Activated CD8-positive, alpha-beta memory T cell treated with anti-CD3 and anti-CD28 coated beads, Interleukin-2, amount 50 U/mL, for 24 hours (primary cell): ENCODE data around the gene SKIDA1.
"Not testable (repeated sequence)": the region's sequence is repeated elsewhere in the genome, so short reads cannot be mapped to it uniquely, and the experiment has no call there.

Experiments
- DNase-seq: peaks from one replicate; pipeline ENCODE4 v3.0.0-alpha.2; 2020; ENCODE audit errors: extremely low read depth

The SKIDA1 gene

GRCh38 chr10:21525367-21526187 is at the start of gene SKIDA1:
Gene SKIDA1, minus strand, starts transcription at chr10:21525682. Its CDS starts 7,860 bp downstream, at chr10:21517822.
- DNase-seq, result no peak

GRCh38 chr10:21574514-21574913 is 49.0 kb upstream of the SKIDA1 start:
- DNase-seq, result not testable (repeated sequence)

GRCh38 chr10:21572578-21572977 is 47.1 kb upstream of the SKIDA1 start:
- DNase-seq, result no peak

- no peak for DNase-seq
Observed at GRCh38 chr10:21570761-21571521, 45.5 kb upstream of the SKIDA1 start.

- DNase-seq, result not testable (repeated sequence)
Observed at GRCh38 chr10:21558984-21559383, 33.5 kb upstream of the SKIDA1 start.

- DNase-seq, result no peak
Observed at GRCh38 chr10:21556527-21556926, 31.0 kb upstream of the SKIDA1 start.

- no peak for DNase-seq
Observed at GRCh38 chr10:21552638-21553037, 27.2 kb upstream of the SKIDA1 start.

GRCh38 chr10:21547246-21547645 is 21.8 kb upstream of the SKIDA1 start:
- no peak for DNase-seq

GRCh38 chr10:21540701-21541100 is 15.2 kb upstream of the SKIDA1 start:
- not testable (repeated sequence) for DNase-seq

GRCh38 chr10:21536874-21537273 is 11.4 kb upstream of the SKIDA1 start:
- DNase-seq, result no peak

- not testable (repeated sequence) for DNase-seq
Observed at GRCh38 chr10:21535976-21536375, 10.5 kb upstream of the SKIDA1 start.

GRCh38 chr10:21535494-21535965 is 10.0 kb upstream of the SKIDA1 start:
- DNase-seq, result no peak

GRCh38 chr10:21534604-21535493 is 9.4 kb upstream of the SKIDA1 start:
- DNase-seq, result no peak

- DNase-seq, result no peak
Observed at GRCh38 chr10:21534280-21534586, 8.8 kb upstream of the SKIDA1 start.

GRCh38 chr10:21533467-21534279 is 8.2 kb upstream of the SKIDA1 start, which contains the start of gene MLLT10:
Gene MLLT10, plus strand, starts transcription at chr10:21534232. Its CDS starts 413 bp downstream, at chr10:21534645.
- no peak for DNase-seq

GRCh38 chr10:21532694-21533466 is 7.4 kb upstream of the SKIDA1 start:
- no peak for DNase-seq

GRCh38 chr10:21531164-21531563 is 5.7 kb upstream of the SKIDA1 start:
- DNase-seq, result no peak

GRCh38 chr10:21530641-21531040 is 5.2 kb upstream of the SKIDA1 start:
- DNase-seq, result no peak

GRCh38 chr10:21530168-21530567 is 4.7 kb upstream of the SKIDA1 start:
- DNase-seq, result no peak
